ENCODE results near the gene TMEM9. TPM values are rescaled to one million over a fixed set of nuclear protein-coding genes. Genes with fewer than 3 reads are reported as not detected.

The TMEM9 gene
- total RNA-seq, 2 donors from 2014 or later, result 145 to 156 TPM

GRCh38 chr1:201181726-201182125, 27.5 kb upstream of the TMEM9 start:
- Mint-ChIP-seq H3K4me1 (peaks cover 16% of the 10 kb centered on the region), H3K36me3 (ENCODE audit: low read depth) (no peaks in the 10 kb centered on the region), H3K27ac (no peak overlapping the region), H3K9me3 (peaks cover 11% of the 10 kb centered on the region), H3K4me3 (no peak overlapping the region), H3K27me3 (ENCODE audit: insufficient read depth) (peaks cover 20% of the 10 kb centered on the region)
- no peak overlapping the region for H3K27ac ChIP-seq (ENCODE audit: low read depth, low read length)
- H3K36me3 ChIP-seq (ENCODE audit: control insufficient read depth, insufficient read depth, low read length), result no peaks in the 10 kb centered on the region
- H3K27me3 ChIP-seq (ENCODE audit: control insufficient read depth, insufficient read depth, low read length, poor library complexity, severe bottlenecking), result peaks cover 17% of the 10 kb centered on the region
- TF ChIP-seq CTCF (conservative IDR thresholded peaks at IDR 0.05), result no peak
- no peak overlapping the region for H3K4me3 ChIP-seq (ENCODE audit: low read length)
- DNase-seq, result no peak
- H3K9me3 ChIP-seq (ENCODE audit: control insufficient read depth, low read length), result peaks cover 8% of the 10 kb centered on the region
- H3K9ac ChIP-seq (ENCODE audit: extremely low read depth, low read length, poor library complexity, severe bottlenecking), result no peak overlapping the region
- 57 to 82% methylated on average over 1 to 2 of the region's 2 CpGs for WGBS, 2 experiments (ENCODE audit: insufficient coverage in 1 of 2, insufficient read length in 1 of 2)
- peaks cover 6% of the 10 kb centered on the region for H3K4me1 ChIP-seq (ENCODE audit: control insufficient read depth, insufficient read depth, low read length)

- peaks cover 20% of the 10 kb centered on the region for H3K27me3 Mint-ChIP-seq (ENCODE audit: insufficient read depth)
- Histone ChIP-seq H3K4me1 (ENCODE audit: control insufficient read depth, insufficient read depth, low read length) (peaks cover 10% of the 10 kb centered on the region), H3K36me3 (ENCODE audit: control insufficient read depth, insufficient read depth, low read length) (no peaks in the 10 kb centered on the region), H3K9me3 (ENCODE audit: control insufficient read depth, low read length) (peaks cover 8% of the 10 kb centered on the region), H3K9ac (ENCODE audit: extremely low read depth, low read length, poor library complexity, severe bottlenecking) (no peak overlapping the region), H3K27me3 (ENCODE audit: control insufficient read depth, insufficient read depth, low read length, poor library complexity, severe bottlenecking) (peaks cover 17% of the 10 kb centered on the region), H3K4me3 (ENCODE audit: low read length) (no peak overlapping the region), H3K27ac (ENCODE audit: low read depth, low read length) (no peak overlapping the region)
- WGBS, 2 experiments (ENCODE audit: insufficient coverage in 1 of 2, insufficient read length in 1 of 2), result 83 to 97% methylated on average over 1 of the region's 1 CpG
- DNase-seq, result no peak
- peaks cover 11% of the 10 kb centered on the region for H3K9me3 Mint-ChIP-seq
- no peak overlapping the region for H3K27ac Mint-ChIP-seq
- H3K4me3 Mint-ChIP-seq, result no peak overlapping the region
- H3K36me3 Mint-ChIP-seq (ENCODE audit: low read depth), result no peaks in the 10 kb centered on the region
- H3K4me1 Mint-ChIP-seq, result peaks cover 20% of the 10 kb centered on the region
- TF ChIP-seq CTCF (conservative IDR thresholded peaks at IDR 0.05), result no peak
Observed at GRCh38 chr1:201181323-201181722, 27.0 kb upstream of the TMEM9 start.

GRCh38 chr1:201180901-201181300, 26.6 kb upstream of the TMEM9 start:
- no peak for DNase-seq
- 88 to 94% methylated on average over 6 of the region's 6 CpGs for WGBS, 2 experiments (ENCODE audit: insufficient coverage in 1 of 2, insufficient read length in 1 of 2)
- Mint-ChIP-seq H3K27ac (no peak overlapping the region), H3K4me1 (peaks cover 24% of the 10 kb centered on the region), H3K9me3 (peaks cover 11% of the 10 kb centered on the region), H3K4me3 (no peak overlapping the region), H3K27me3 (ENCODE audit: insufficient read depth) (peaks cover 20% of the 10 kb centered on the region), H3K36me3 (ENCODE audit: low read depth) (no peaks in the 10 kb centered on the region)
- H3K27ac ChIP-seq (ENCODE audit: low read depth, low read length), result no peak overlapping the region
- H3K4me3 ChIP-seq (ENCODE audit: low read length), result no peak overlapping the region
- H3K9me3 ChIP-seq (ENCODE audit: control insufficient read depth, low read length), result peaks cover 8% of the 10 kb centered on the region
- peaks cover 12% of the 10 kb centered on the region for H3K4me1 ChIP-seq (ENCODE audit: control insufficient read depth, insufficient read depth, low read length)
- no peak for TF ChIP-seq CTCF (conservative IDR thresholded peaks at IDR 0.05)
- H3K27me3 ChIP-seq (ENCODE audit: control insufficient read depth, insufficient read depth, low read length, poor library complexity, severe bottlenecking), result peaks cover 17% of the 10 kb centered on the region
- no peaks in the 10 kb centered on the region for H3K36me3 ChIP-seq (ENCODE audit: control insufficient read depth, insufficient read depth, low read length)
- H3K9ac ChIP-seq (ENCODE audit: extremely low read depth, low read length, poor library complexity, severe bottlenecking), result no peak overlapping the region

Measured in endodermal cell (in vitro differentiated cells).